Stimulated activated CD4-positive, alpha-beta T cell treated with anti-CD3 and anti-CD28 coated beads, TNF-alpha, amount 100 ng/mL, for 48 hours (primary cell): Measurements from ENCODE around the gene TEAD1.

Experiments
- DNase-seq, 3 donors: peaks; one replicate each; pipeline ENCODE4 v3.0.0-alpha.2; 2020; ENCODE audit warnings: low read depth in 3 of 3

The TEAD1 gene

DNA sequence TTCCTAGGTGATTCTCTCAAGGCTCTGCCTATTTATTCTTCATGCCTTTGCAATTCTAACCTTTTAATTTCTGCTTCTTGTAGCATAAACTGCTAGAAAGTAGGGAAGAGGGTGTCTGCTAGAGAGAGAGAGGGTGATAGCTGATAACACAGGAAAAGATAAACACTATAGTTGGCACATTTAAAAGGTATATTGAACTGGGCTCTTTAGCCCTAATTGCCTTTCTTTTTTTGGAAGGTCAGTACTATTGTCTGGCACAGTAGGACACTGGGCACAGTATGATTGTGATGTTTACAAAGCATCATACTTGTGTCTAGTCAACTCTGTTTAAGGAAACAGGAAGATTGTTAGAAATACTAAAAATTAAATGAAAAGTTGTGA lies 33.3 kb downstream of the TEAD1 start:
- DNase-seq, result no peak

DNA sequence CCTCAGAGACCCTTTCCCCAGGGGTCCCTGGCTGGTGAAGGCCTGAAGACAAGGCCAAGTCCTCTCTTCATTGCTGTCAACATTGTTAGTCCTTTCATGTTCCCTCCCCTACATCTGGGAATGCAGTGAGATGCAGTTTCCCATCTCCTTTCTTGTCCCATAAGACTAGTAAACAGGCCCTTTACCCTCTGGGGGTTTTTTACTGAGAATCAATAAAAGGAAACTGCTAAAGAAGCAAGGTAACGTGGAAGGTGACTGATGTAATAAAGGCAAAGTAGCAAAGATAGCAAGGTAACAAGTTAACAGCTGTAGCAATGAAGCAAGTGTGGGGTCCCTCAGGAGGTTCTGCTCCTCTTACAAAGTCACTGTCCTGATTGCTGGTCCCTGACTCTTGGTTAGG lies 37.3 kb downstream of the TEAD1 start:
- no peak for DNase-seq

DNA sequence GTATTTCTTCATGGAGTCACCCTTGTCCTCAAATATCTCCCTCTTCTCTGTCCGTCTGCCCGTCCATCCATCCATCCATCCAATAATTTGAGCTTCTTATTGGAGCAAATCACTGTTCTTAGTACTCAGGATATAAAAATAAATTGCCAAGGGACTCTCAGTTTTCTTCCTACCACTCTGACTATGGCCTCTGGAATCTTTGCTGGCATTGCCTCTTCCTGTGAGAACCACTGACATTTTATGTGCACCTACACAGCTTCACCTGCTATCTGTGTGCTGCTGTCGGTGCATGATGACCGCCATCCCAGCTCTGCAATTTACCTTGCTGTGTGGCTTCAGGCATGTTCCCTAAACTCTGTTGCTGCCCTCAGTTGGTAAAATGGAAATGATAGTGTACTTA lies 37.9 kb downstream of the TEAD1 start:
- no peak for DNase-seq

DNA sequence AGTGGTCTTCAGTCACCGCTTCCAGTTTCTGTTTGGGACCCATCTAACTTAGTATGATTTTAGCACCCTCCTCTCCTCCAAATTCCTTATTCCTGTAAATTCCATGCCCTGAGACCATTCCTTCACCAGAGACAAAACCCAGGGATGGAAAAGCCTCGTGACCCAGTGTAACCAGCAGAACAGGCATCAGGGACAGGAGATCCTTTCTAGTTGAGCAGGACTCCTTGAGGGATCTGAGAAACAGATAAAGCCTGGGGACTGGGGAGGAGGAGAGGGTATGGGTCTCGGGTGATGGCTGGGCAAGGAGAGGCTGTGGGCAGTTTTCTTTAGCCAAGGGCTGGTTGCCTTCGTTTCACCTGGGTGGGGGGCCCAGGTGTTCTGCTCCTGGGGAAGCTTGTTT lies 40.9 kb downstream of the TEAD1 start:
- no peak for DNase-seq

DNA sequence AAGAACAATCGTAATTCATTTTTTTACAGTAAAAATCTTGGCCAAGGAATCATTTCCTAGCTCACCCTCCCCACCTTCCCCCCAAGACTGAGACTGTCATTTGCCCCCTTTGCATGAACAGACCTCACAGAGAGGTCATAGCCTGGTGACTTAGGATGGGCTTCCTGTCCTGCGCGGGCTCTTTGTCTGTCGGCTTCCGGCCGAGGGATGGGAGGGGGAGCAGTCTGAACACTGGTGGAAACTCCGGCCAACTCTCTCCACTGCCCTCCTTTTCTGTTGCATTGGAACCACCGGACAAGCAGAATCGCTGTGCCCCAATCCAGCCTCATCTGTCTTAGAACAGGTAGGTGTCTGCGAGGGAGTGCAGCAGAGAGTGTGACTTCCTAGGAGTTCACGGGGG lies 41.7 kb downstream of the TEAD1 start:
- DNase-seq, result no peak

DNA sequence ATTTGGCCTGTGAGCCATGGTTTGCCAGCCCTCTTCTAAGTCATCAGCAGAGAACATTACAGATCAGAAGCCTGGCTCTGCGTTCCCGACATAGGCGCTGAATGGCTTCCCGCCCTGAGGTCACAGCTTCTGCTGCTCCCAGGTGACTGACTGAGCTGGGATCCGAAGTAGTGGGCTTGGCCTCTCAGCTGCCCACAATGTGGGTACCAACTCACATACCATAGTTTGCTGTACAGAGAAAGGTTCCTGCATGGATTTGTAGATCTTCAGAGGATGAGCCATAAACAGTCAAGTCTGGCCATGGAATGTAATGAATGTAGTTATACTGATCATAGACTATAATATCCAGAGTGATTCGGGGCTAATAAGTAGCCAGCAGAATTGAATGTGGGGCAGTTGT lies 42.6 kb downstream of the TEAD1 start:
- no peak for DNase-seq

DNA sequence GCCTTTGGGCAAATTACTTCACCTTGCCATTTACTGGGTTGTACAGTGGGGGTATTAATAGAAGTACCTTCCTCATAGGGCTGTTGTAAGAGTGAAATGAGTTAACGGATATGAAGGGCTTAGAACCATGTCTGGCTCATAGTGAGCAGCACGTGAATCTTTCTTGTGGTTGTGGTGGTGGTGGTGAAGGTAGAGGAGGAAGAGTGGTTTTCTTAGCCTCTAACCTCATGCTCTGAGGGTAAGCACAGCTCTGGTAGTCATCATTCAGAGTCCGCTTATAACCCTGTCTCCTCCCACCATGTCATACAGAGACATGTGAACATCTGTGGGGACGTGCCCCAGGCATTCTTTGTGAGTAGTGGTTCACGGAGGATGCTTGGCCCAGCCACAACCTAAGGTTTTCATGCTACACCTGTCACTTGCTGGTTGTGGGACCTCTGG lies 43.6 kb downstream of the TEAD1 start:
- peak; percentile 15 to 32 (median 22) for DNase-seq

DNA sequence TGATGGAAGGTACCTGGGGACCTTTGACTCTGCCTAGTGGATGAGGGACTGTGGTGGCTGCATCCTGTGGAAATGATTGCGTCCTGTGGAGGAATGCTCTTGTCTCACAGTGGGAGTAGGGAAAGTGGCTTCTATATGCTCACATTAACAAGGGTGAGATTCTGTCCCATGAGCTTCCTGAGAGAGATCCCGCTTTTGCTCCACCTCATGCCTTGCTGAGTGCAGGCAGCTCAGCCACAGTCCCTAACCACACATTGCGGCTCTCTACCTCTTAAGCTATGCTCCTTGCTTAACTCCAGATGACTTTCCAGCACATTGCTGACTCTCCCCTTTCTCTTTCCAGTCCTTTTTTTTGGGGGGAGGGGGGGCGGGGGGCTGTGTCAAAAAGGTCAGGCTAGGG lies 45.0 kb downstream of the TEAD1 start:
- no peak for DNase-seq

DNA sequence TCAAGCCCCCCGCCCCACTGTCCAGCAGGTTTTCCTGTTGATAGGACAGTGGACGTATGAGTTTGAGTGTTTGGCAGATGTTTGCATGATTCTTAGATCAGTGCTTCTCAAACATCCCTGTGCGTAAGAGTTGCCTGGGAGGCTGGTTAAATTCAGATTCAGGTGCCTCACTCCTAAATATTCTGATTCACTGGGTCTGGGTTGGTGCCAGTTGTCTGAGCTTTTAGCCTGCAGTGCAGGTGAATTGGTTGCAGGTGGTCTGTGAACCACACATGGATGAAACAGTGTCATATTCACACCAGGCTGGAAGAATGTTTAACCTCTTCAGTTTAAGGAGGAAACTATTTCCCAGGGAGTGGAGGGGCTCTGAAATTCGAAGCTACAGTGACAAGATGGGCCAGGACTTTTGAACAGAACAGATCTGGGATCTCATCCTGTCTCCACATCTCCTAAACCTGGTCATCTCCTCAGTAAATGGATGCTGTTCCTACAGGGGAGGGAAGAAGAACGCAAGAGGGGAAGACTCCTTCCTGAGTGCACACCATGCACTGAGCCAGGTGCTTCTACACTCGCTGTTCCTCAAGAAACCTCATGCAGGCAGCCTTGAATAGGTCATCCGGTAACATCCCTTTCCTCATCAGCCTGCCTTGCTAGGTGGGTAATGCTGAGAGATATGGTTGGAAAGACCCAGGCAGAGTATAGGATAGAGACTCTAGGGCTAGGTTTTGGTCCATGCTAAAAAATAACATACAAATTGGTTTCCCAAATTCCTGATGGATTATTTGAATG lies 47.8 kb downstream of the TEAD1 start:
- DNase-seq, result no peak

DNA sequence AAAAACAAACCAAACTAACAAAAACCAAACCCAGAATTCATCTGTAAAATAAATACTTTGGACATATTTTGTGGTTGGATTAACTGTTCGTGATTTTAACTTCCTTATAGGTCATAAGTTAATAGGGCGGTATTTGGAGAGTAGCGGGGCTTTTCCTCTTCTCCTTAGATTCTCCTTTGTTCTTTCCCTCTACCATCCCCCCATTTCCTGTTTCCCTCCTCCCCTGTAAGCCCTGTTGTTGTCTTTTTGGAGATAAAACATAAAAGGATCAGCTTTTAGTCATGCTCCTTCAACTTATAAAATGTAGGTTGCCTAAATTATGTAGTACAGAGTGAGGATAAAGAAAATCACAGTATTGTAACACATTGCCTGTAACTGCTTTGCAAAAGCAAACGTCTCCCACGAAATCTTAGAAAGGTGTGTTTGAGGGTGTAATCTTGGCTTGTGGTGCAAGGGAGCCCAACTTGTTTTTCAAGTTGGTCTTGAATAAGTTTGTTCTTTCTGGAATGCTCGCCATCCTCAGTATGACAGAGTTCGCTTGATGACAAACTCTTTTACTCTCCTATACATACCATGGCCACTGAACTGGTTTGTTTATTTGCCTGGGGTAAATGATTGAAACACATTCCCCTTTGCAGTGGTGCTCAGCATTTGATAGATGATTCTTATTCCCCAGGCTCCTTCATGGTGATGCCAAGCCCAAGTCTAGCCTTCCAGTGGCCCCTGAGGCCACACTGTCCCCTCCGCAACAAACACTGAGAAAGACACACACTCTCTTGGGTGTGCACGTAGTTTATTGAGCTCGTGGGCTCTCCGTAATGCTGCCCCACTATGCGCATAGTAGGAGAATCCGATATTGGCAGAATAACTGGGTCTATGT lies 49.4 kb downstream of the TEAD1 start:
- DNase-seq, result no peak

DNA sequence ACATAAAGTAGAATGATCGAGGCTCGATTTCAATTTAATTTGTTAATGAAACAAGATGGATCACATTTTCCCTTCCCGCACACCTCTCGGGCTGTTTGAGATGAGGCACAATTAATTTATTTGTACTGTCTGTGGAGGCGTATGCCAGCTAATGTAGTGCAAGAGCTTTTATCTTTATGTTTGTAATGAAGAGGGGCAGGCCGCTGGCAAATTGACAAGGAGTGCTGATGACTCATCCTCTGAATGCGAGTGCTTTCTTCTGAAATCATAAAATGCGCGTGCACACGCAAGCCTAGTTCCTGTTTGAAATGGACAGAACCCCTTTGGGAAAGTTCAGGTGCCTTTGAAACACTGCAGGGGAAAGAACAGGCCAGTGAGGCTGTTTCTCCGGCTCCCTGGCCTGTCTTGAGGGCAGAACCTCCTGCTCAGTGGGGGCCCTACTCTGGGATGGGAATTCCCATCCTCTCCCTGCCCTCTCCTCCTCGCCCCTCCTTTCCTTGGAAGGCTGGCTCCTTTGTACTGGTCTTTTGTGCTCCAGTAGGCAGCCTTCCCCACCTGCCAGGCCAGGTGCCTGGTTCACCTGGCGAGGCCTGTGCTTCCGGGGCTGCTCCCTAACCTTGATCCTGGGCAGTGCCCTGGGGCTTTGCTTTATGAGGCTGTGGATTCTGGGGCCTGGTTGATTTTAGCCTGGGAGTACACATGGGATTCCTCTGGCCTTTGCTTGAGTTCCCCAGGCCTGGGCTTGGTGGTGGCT lies 50.3 kb downstream of the TEAD1 start:
- no peak for DNase-seq

DNA sequence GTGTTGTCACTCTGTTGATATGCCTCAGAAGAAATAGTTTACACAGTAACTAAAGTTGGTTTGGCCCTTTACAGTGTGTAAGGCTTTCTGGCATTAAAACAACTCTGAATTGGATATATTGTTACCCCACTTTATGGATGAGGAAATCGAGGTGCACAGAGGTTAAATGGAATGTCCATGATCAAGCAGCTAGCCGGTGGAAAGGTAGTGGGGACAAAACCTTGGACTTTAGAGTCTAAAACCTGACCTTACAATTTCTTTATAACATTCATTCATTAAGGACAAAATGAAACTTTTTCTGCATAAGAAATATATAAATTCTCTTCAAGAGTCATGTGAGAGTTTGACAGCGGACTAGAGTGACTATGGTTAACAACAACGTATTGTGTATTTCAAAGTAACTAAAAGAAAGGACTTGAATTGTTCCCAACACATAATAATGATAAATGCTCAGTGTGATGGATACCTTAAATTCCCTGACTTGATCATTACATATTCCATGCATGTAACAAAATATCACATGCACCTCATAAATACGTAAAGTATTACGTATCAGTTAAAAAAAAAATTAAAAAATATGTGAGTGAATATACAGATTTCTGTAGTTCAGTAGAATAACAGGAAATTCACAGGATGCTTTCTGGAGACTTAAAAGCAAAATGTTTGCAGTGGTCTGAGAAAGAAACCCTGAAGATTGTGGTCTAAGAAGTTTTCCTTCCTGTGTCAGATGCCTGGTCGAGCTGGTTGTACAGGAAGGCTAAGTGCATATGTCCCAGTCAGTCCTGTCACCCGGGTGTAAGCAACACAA lies 51.0 kb downstream of the TEAD1 start:
- no peak for DNase-seq

DNA sequence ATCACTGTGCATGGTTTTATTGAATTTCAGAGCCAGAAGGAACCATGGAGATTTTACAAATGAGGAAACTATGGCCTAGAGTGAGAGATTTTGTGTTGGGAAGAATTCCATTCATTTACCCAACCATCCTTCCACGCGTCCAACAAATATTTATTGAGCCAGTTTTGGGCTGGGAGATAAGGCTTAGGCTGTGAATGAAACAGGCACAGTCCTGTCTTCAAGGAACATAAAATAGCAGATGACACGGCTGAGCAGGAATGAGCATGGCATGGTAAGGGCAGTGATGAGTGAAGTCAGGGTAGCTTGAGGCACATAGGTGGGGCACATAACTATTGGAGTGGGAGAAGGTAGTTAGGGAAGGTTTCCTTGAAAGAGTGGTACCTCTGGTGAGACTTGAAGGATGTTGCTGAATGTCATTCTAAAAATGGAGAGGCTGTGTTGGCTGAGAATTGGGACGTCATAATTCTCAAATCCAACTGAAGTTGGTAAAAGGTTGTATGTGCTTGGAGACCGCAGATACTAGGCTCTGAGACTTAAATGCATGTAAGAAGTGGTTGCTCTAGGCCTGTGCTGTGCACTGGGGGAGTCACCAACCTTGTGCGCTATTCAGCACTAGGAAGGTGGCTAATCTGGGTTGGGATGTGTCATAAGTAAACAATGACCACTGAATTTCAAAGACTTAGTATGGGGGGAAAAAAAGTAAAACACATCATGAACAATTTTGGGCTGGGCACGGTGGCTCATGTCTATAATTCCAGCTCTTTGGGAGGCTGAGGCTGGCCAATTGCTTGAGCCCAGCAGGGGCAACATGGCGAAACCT lies 51.9 kb downstream of the TEAD1 start:
- no peak for DNase-seq

DNA sequence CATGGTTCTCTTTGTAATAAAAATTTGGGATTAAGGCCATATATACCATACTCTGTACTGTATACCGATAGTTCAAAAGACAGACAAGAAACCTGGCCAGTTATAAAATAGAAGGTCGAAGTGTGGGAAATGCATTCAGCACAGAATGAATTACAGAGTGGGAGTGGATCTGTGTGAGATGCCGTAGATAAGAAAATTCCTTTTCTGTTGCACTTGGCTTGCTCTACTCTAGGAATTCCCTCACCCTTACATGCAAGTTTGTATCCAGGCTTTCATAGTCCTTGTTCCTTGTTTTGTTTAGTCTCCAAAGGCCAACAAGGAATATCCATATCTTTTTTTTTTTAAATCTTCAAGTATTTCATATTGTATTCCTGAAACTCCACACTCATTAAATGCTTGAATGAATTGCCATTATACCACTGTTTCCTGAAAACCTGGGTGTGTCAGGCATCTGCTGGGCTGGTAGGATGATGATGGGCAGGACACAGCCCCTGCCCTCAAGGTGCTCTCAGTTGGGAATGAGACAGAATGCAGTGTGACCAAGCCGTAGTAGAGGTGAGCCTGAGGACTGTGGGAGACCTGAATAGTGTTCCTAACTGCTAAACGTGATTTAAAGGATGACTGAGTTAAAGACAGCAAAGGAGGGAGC lies 53.5 kb downstream of the TEAD1 start:
- no peak for DNase-seq

DNA sequence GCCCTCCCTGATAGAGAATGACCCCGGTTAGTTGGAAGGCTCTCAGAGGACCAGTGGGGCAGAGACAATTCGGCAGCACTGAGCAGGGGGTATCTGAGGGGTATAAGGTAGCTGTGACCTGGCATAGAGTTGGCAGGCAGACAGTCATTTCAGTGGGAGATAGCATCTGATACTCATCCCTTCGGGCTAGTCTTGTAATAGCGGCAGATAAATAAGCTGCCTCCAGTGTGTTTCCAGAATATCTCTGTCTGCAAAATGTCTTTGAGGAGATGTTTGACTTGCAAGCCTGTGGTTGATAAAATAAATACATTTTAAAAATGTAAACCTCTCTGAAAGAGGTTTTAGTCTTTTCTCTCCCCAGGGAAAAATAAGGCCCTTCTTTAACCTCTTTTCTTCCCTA lies 54.2 kb downstream of the TEAD1 start:
- DNase-seq, result no peak

DNA sequence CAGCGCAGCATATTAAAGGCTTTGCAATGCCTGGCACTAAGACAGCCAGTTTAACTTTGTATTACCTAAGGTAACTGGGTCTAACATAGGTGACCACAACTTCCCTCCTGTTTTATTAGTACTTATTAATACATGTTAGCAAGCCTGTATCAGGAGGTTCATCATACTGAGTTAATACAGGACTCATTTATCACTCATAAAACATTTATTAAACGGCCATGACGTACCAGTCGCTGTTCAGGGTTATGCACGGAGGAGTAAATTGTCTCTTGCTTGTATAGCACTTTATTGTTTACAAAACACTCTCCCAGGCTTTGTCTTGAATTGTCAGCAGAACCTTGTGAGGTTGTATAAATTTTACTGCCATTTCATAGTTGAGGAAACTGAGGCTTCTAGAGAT lies 55.7 kb downstream of the TEAD1 start:
- no peak for DNase-seq

DNA sequence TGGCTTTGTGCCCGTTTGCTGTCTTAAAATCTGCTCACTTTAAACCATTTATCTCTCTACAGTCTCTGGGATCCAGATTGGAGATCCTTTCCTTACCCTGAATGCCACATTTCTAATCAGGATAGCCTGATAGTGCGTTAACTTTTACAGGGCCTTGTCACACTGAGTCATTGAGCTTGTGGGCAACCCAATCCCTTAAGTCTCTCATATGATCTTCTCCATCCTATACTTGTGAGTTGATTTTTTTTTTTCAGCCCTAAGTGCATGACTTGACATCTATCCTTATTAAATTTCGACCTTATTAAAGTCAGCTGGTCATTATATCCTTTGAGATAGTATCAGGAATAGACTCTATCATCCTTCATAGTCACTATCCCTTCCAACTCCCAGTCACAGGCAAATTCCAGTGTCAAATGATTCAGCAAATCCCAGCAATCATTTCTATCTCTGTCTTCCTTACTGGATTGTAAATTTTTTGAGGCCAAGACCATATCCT lies 57.7 kb downstream of the TEAD1 start:
- DNase-seq, result no peak

DNA sequence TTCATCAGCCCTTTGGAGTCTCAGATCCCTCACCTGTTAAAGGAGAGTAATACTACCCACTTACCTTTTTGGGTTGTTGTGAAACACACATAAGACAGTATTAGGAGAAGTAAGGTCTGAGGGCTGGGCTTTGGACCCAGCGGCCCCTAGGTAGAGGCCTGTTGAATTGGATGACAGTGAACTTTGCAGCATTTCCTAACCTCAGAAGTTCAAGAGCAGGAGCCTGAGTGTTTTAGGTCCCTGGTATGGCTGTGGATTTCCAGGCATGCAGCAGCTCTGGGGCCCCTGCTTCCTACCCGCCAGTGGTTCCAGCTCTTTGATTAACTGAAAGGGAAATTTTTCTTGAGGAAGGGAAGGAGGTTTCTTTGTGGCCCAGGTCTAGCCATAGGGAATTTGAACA lies 58.9 kb downstream of the TEAD1 start:
- no peak for DNase-seq

DNA sequence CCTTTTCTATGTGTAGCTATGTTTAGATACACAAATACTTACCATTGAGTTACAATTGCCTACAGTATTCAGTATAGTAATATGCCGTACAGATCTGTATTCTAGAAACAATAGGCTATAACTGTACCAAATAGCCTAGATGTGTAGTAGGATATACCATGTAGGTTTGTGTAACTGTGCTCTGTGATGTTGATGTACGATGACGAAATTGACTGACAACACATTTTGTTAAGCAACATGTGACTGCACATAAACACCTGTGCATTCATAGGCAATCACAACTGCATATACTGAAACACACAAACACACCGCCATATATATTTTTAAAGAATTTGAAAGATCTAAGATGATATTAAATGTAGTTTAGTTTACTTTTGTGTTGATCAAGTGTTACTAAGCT lies 60.4 kb downstream of the TEAD1 start:
- DNase-seq, result no peak

DNA sequence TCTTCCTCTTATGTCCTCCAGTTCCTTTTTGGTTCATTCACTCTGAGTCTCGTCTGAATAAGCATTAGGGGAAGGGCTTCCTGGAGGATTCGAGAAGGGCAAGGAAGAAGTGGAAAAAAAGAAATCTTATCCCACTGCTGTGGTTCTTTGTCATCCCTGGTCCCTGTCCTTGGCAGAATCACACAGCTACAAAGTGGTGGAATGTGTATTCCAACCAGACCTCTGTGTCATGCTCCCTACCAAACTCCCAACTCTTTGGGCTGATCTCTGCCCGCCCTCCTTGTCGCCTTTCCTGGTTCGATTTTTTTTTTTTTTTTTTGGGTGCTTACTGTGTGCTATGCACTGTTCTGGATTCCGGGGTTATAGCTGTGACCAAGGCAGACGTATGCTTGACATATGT lies 61.0 kb downstream of the TEAD1 start:
- DNase-seq, result no peak
